ENCODE data around the gene GPR35. TPM values are rescaled to one million over a fixed set of nuclear protein-coding genes. Genes with fewer than 3 reads are reported as not detected.

GPR35 gene
- total RNA-seq, 1 donor from 2014 or later: 1.9 TPM

GRCh38 chr2:240605867-240606743, 19.2 kb upstream of the GPR35 start:
- no peaks in the 10 kb centered on the region for H3K27me3 Mint-ChIP-seq (ENCODE audit: low read depth)
- H3K4me3 Mint-ChIP-seq (ENCODE audit: unreplicated experiment): no peak overlapping the region
- no peak for TF ChIP-seq CTCF (IDR thresholded peaks at IDR 0.05)
- no peak overlapping the region for H3K27ac Mint-ChIP-seq (ENCODE audit: unreplicated experiment)
- no peaks in the 10 kb centered on the region for H3K9me3 Mint-ChIP-seq (ENCODE audit: low read depth)
- H3K4me1 Mint-ChIP-seq (ENCODE audit: low read depth): peaks cover 3% of the 10 kb centered on the region
- H3K36me3 Mint-ChIP-seq (ENCODE audit: low read depth): no peaks in the 10 kb centered on the region
- peak; percentile 69 for DNase-seq (ENCODE audit: low spot score)

DNA sequence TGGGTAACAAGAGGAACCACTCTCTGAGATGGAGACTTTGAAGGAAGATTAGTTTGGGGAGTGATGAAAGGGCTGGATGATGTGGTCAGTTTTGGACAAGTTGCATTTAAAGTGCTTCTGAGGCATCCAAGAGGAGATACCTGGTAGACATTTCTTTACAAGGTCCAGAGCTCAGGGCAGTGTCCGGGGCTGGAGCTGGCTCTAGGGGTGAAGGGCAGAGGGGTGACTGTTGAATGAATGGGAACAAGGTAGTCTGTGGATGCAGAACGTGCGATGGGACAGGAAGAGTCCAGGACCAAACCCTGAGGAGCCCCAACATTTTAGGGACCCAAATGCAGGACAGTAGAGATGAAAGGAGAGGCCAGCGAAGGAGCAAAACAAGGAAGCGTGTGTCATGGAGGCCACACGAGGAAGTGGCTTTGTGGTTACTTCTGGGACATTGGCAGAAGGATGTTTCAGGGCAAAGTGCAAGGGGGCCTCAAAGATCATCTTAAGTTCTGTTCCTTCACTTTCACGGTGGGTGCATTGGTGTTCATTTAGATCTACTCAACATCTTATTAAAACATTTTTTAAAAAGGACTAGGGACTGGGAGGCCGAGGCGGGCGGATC, 13.6 kb upstream of the GPR35 start:
- no peaks in the 10 kb centered on the region for H3K4me1 Mint-ChIP-seq (ENCODE audit: low read depth)
- no peaks in the 10 kb centered on the region for H3K9me3 Mint-ChIP-seq (ENCODE audit: low read depth)
- peaks cover 9% of the 10 kb centered on the region for H3K36me3 Mint-ChIP-seq (ENCODE audit: low read depth)
- no peaks in the 10 kb centered on the region for H3K27me3 Mint-ChIP-seq (ENCODE audit: low read depth)
- DNase-seq (ENCODE audit: low spot score): peak; percentile 39
- no peak for TF ChIP-seq CTCF (IDR thresholded peaks at IDR 0.05)
- no peak overlapping the region for H3K27ac Mint-ChIP-seq (ENCODE audit: unreplicated experiment)
- H3K4me3 Mint-ChIP-seq (ENCODE audit: unreplicated experiment): no peak overlapping the region

DNA sequence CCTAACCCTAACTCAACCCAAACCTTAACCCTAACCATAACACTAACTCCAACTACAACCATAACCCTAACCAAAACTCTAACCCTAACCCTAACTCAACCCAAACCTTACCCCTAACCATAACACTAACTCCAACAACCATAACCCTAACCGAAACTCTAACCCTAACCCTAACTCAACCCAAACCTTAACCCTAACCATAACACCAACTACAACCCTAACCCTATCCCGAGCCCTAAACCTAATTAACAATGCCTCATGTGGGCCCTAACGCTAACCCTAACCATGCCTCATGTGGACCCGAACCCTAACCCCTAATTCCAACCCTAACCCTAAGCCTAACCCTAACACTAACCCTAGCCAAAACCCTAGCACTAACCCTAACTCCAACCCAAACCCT, 11.5 kb upstream of the GPR35 start:
- H3K4me3 Mint-ChIP-seq (ENCODE audit: unreplicated experiment): no peak overlapping the region

DNA sequence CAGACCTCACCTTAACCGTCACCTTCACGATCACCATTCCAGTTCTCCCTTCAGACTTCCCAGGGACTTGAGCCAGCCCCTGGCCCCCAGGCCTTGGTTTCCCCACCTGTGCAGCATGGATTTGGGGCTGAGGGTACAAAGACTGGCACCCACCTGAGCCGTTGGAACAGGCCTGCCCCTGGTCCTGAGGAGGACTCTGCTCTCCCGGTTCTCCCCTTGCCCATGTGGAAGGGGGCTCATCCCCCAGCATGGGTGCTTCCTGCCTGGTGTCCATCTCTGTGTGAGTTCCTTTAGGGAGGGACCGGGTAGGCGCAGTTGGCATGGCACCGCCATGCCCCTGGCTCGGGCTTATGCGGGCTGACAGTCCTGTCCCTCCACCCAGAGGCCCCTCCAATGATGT, 10.9 kb upstream of the GPR35 start:
- H3K9me3 Mint-ChIP-seq (ENCODE audit: low read depth): peaks cover 12% of the 10 kb centered on the region
- TF ChIP-seq CTCF (IDR thresholded peaks at IDR 0.05): no peak
- no peak overlapping the region for H3K4me3 Mint-ChIP-seq (ENCODE audit: unreplicated experiment)
- peaks cover 14% of the 10 kb centered on the region for H3K36me3 Mint-ChIP-seq (ENCODE audit: low read depth)
- no peaks in the 10 kb centered on the region for H3K4me1 Mint-ChIP-seq (ENCODE audit: low read depth)
- peak; percentile 56 for DNase-seq (ENCODE audit: low spot score)
- H3K27me3 Mint-ChIP-seq (ENCODE audit: low read depth): no peaks in the 10 kb centered on the region
- no peak overlapping the region for H3K27ac Mint-ChIP-seq (ENCODE audit: unreplicated experiment)

More for the DNA sequence above, 11.5 kb upstream of the GPR35 start:
- no peak overlapping the region for H3K27ac Mint-ChIP-seq (ENCODE audit: unreplicated experiment)
- no peak for DNase-seq (ENCODE audit: low spot score)
- H3K4me1 Mint-ChIP-seq (ENCODE audit: low read depth): no peaks in the 10 kb centered on the region
- H3K27me3 Mint-ChIP-seq (ENCODE audit: low read depth): no peaks in the 10 kb centered on the region
- peaks cover 11% of the 10 kb centered on the region for H3K9me3 Mint-ChIP-seq (ENCODE audit: low read depth)
- TF ChIP-seq CTCF (IDR thresholded peaks at IDR 0.05): no peak
- peaks cover 14% of the 10 kb centered on the region for H3K36me3 Mint-ChIP-seq (ENCODE audit: low read depth)

DNA sequence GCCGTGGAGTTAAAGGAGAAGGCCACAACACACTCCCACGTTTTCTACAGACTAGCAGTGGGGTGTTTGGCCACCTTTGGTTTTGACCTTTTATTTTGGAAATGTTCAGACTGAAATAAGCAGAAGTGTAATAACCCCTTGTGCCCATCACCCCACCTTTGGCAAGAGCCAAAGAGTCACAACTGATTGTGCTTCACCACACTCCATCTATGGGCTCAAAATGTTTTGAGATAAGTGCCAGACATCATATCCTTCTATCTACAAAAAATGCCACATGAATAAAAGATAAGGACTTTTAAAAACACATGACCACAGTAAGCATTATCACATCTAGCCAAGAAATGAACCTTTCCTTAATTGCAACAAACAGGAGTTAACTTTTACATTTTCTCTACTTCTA, 9.9 kb upstream of the GPR35 start:
- H3K27ac Mint-ChIP-seq (ENCODE audit: unreplicated experiment): no peak overlapping the region
- H3K36me3 Mint-ChIP-seq (ENCODE audit: low read depth): peaks cover 14% of the 10 kb centered on the region
- no peaks in the 10 kb centered on the region for H3K4me1 Mint-ChIP-seq (ENCODE audit: low read depth)
- H3K9me3 Mint-ChIP-seq (ENCODE audit: low read depth): peaks cover 12% of the 10 kb centered on the region
- no peak overlapping the region for H3K4me3 Mint-ChIP-seq (ENCODE audit: unreplicated experiment)
- DNase-seq (ENCODE audit: low spot score): no peak
- no peak for TF ChIP-seq CTCF (IDR thresholded peaks at IDR 0.05)
- H3K27me3 Mint-ChIP-seq (ENCODE audit: low read depth): no peaks in the 10 kb centered on the region
